HepG2 (cell line): ENCODE results near the gene ALDOA. TPM values are rescaled to one million over a fixed set of nuclear protein-coding genes. Genes with fewer than 3 reads are reported as not detected.

Experiments used
- AGO1 ChIP-seq: fragments of 200-400 bp; formaldehyde crosslinking; IDR thresholded peaks from 2 replicates; pipeline ENCODE4 v1.6.1; 2017; ENCODE audit warnings: mild to moderate bottlenecking, low read depth, low read length, moderate library complexity; ENCODE audit not compliant: poor library complexity, severe bottlenecking
- ELF1 ChIP-seq: sonication (generic); formaldehyde crosslinking; IDR thresholded peaks from 2 replicates; pipeline ENCODE4 v1.4.0; 2020; ENCODE audit warnings: missing genetic modification reagents
- HNRNPH1 ChIP-seq: fragments of 200-400 bp; formaldehyde crosslinking; optimal IDR thresholded peaks from 2 replicates; pipeline ENCODE3; 2017; ENCODE audit warnings: mild to moderate bottlenecking, low read depth, low read length
- MED8 ChIP-seq: sonication (generic); formaldehyde crosslinking; IDR thresholded peaks from 2 replicates; pipeline ENCODE4 v1.8.1; 2023; ENCODE audit warnings: mild to moderate bottlenecking, missing genetic modification reagents; ENCODE audit not compliant: insufficient replicate concordance
- MYPOP ChIP-seq: sonication (generic); formaldehyde crosslinking; IDR thresholded peaks from 2 replicates; pipeline ENCODE4 v1.8.1; 2023; ENCODE audit warnings: mild to moderate bottlenecking, moderate library complexity, missing genetic modification reagents
- NR2F2 ChIP-seq: IDR thresholded peaks from 2 replicates; pipeline ENCODE4 v1.6.1; 2012; ENCODE audit warnings: low read depth, inconsistent platforms, borderline replicate concordance
- PHF8 ChIP-seq: sonication (generic); formaldehyde crosslinking; IDR thresholded peaks from 2 replicates; pipeline ENCODE4 v1.5.0; 2020; ENCODE audit warnings: missing genetic modification reagents
- SP2 ChIP-seq: sonication (generic); formaldehyde crosslinking; IDR thresholded peaks from 2 replicates; pipeline ENCODE4 v1.5.1; 2020; ENCODE audit warnings: mild to moderate bottlenecking, missing genetic modification reagents
- TSC22D2 ChIP-seq: sonication (generic); formaldehyde crosslinking; IDR thresholded peaks from 2 replicates; pipeline ENCODE4 v1.5.1; 2020; ENCODE audit warnings: missing genetic modification reagents, mild to moderate bottlenecking, borderline replicate concordance
- ZNF180 ChIP-seq: sonication (generic); formaldehyde crosslinking; IDR thresholded peaks from 2 replicates; pipeline ENCODE4 v1.4.0; 2020; ENCODE audit warnings: low read depth, missing genetic modification reagents, borderline replicate concordance
- ZNF451 ChIP-seq: sonication (generic); formaldehyde crosslinking; IDR thresholded peaks from 2 replicates; pipeline ENCODE4 v1.5.0; 2020; ENCODE audit warnings: mild to moderate bottlenecking, missing genetic modification reagents
- ZNF468 ChIP-seq: sonication (generic); formaldehyde crosslinking; IDR thresholded peaks from 2 replicates; pipeline ENCODE4 v1.8.0; 2022; ENCODE audit warnings: mild to moderate bottlenecking, moderate library complexity, missing genetic modification reagents
- ZNF672 ChIP-seq: sonication (generic); formaldehyde crosslinking; IDR thresholded peaks from 2 replicates; pipeline ENCODE4 v1.8.1; 2022; ENCODE audit warnings: missing genetic modification reagents
- ZNF710 ChIP-seq: sonication (generic); formaldehyde crosslinking; IDR thresholded peaks from 2 replicates; pipeline ENCODE4 v1.5.0; 2020; ENCODE audit warnings: mild to moderate bottlenecking, missing genetic modification reagents, borderline replicate concordance
- ZSCAN9 ChIP-seq: IDR thresholded peaks from 2 replicates; pipeline ENCODE4 v1.6.1; 2016; ENCODE audit warnings: borderline replicate concordance
- ZXDC ChIP-seq: sonication (generic); formaldehyde crosslinking; IDR thresholded peaks from 2 replicates; pipeline ENCODE4 v1.5.0; 2020; ENCODE audit warnings: mild to moderate bottlenecking, missing genetic modification reagents
- polyA plus RNA-seq, 8 experiments: library from polyadenylated mRNA; depleted of rRNA in 3 of 8; stranded (reverse) in 7 of 8; unstranded in 1 of 8; fragments of >200 nt; fragmentation: Illumina TruSeq in 4 of 8; extraction: Trizol in 4 of 8; gene quantifications; 2 replicates each; pipeline versions ENCODE4 v1.2.1 to v1.2.3, GENCODE V29; 2011 to 2016; ENCODE audit warnings: low read depth in 4 of 8, missing spikeins in 1 of 8, mixed read lengths in 1 of 8; ENCODE audit not compliant: insufficient read depth in 1 of 8
- total RNA-seq, 5 experiments: library from RNA; depleted of rRNA; stranded (reverse); fragments of >200 nt; fragmentation: Illumina TruSeq; extraction: Trizol; gene quantifications; 2 replicates each; pipeline ENCODE4 v1.2.3, GENCODE V29; 2016; ENCODE audit warnings: low read depth in 1 of 5

ALDOA gene
- total and polyA plus RNA-seq, 2 of the 13 experiments (the other 11 are each of a cell fraction or from before 2014, with no cell fraction given) = 925 to 1,884 TPM

- TF ChIP-seq ZXDC (CRISPR knock-in tag) = no peak
- no peak for TF ChIP-seq NR2F2
- 0 out of 2 replicates have a peak, but pooled peaks have one; percentile 21 for TF ChIP-seq ZSCAN9 (CRISPR knock-in tag)
- peak; percentile 43; the same call in 1 of the 2 replicates for TF ChIP-seq ZNF451
- no peak for TF ChIP-seq HNRNPH1
- peak; percentile 60; the same call in 1 of the 2 replicates for TF ChIP-seq SP2 (CRISPR knock-in tag)
- peak; percentile 39; the same call in 1 of the 2 replicates for TF ChIP-seq MYPOP (CRISPR knock-in tag)
- TF ChIP-seq ZNF180 (CRISPR knock-in tag) = no peak
- no peak for TF ChIP-seq ZNF672 (CRISPR knock-in tag)
- peak; percentile 77 for TF ChIP-seq PHF8 (CRISPR knock-in tag)
- no peak for TF ChIP-seq ZNF468 (CRISPR knock-in tag)
- peak; percentile 82 for TF ChIP-seq ELF1 (CRISPR knock-in tag)
- TF ChIP-seq MED8 (CRISPR knock-in tag) = peak; percentile 27
- no peak for TF ChIP-seq AGO1
- peak; percentile 62; the same call in 1 of the 2 replicates for TF ChIP-seq ZNF710 (CRISPR knock-in tag)
- TF ChIP-seq TSC22D2 (CRISPR knock-in tag) = peak; percentile 88; the same call in 1 of the 2 replicates
Observed at GRCh38 chr16:30096105-30096861, 30.7 kb downstream of the ALDOA start, which contains the start of gene YPEL3 (continued).
